HG03378 (cell line): ENCODE results near the gene ADAM19.

Experiments
- ATAC-seq: cut with Tn5 transposase; IDR thresholded peaks from one replicate; pipeline ENCODE4 v1.9.1; 2021; ENCODE audit warnings: mild to moderate bottlenecking, moderate library complexity; ENCODE audit not compliant: unreplicated experiment

ADAM19 gene

DNA sequence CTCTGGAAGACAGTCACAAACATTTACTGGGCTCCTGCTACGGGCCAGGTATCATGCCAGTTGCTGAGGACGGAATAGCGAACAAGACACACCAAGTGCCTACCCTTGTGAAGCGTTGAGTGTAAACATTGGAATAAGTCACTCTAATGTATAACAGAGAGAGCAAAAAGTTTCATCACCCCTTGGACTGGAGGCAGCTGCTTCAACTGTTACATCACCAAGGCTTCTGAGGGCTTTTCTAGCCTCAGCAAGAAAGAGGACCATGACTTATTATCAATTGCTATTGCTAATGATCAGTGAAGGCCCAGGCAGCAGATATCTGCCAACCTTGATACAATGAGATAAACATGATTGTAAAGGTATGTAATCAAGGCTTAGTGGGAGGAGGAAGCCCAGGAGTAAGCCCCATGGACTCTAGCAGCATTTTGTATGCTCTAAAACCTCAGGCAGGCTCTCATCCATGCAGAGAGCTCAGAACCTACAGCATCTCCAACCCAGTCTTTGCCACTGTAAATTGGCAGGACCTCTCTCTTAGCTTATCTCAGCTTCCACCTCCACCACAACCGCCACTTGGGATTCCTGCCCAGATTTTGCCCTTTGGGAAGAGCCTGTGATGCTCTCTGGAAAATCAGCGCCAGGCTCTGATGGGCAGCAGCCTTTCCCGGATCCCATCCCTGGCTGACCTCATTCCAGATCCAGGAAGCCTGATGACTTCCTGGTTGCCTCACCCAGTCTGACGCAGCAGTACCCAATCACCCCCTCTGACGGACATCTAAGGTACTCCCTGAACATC is 54.5 kb downstream of the ADAM19 start:
- no peak for ATAC-seq

- ATAC-seq = no peak
Measured at GRCh38 chr5:157519579-157520253, 55.9 kb downstream of the ADAM19 start.

- no peak for ATAC-seq
Measured at GRCh38 chr5:157518963-157519362, 56.6 kb downstream of the ADAM19 start.

DNA sequence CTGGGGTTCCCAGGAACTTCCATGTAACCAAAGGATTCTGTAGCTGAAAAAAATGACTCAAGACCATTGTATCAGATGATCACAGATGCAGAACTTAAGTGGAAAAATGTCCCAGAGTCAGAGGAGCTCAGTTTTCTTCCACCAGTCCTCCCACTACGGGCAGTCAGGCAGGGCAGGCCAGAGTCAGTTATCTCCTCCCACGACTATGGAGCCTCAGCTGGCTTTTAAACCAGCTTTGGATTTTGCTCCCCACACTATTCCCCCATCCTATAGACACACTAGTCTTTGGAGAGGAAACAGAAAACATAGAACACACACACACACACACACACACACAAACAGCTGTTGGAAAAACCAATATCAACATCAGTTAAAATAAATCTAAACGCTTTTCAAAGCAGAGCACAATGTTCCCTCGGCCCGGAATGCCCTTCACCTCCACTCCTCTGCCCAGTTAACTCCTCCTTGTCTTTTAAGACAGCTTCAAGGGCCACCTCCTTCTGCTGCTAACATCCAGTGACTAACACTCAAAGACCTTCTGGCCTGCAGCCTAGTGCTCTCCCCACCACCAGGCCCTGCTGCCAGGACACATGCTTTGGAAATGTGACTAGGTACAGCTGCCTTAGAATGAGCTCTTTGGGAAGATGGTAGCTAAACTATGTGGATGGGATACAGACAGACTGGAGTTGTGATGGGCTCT is 58.8 kb downstream of the ADAM19 start:
- no peak for ATAC-seq

DNA sequence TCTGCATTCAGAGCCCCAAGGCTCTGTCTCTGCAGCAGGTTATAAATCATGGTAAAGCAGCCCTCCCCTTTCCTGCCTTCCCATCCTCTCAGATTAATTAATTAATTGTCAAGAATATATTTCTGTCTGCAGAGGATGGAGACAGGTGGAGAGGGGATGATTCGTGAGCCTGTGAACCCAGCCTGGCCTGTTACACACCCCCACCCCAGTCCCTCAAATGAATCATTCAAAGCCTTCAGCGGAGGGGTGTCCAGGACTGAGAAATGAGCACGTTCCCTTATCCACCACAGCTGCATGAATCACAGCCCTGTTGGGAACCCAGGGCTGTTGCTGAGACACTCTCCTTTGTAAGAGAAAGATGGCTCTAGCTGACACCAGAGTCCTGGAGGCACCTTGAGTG is 59.6 kb downstream of the ADAM19 start:
- ATAC-seq = no peak

DNA sequence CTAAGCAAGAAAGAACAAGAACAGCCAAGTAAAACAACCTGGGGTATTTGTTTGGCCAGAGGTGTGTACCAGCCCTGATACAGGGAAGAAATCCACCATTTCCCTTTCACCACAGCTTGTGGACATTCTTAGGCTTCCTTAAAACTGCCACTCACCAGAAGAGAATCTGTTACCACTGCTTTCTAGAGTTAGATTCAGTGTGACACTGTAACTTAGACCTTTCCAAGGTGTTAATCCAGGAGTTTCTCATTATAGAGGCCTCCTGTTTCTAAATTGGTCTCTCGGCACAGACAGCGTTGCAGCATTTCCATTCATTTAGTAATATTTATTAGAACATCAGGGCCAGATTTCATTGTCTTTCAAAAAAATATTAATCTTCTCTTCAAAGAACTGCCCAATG is 60.6 kb downstream of the ADAM19 start:
- ATAC-seq = no peak

GRCh38 chr5:157513182-157513581 is 62.4 kb downstream of the ADAM19 start:
- no peak for ATAC-seq

DNA sequence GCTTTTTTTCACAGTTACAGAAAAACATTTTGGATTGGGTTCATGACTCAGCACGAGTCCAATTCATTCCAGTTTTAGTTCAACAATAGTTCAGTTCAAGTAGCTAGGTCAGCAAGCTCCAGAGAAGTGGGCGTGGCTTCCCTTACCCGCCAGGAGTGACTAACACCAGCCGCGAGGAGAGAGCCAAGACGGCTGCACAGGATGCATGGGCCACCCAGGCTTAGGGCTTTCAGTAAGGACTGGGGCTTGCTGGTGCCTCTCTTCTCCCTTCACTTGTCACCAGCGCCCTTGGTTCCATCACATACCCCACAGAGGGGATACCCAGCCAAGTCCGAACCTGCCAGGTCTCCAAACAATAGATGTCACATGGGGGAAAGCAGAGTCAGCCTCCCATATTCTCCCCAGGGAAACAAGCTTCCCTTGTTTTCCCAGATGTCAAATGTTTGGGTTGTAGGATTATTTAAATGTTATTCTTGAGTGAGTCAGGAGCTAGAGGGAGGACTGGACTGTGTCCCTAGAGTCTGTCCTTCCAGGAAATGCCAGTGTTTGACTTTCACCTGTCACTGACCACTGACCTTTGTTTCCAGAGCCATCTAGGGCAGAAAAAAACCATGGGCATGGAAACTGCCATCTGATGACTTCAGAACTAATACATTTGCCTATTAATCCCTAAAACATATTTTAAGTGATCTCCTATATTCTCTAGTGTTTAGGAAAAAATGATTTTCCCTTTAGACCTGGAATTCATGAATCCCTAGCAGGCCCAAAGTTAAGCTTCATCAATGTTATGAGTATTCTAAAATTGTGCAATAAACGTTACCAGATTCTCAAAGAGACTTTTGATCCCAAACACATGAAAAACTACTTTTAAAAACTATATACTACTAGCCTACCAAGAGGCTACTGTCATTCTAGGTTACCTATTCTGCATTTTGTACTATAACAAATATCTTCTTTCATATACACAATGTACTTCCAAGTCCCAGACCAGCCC is 63.6 kb downstream of the ADAM19 start:
- ATAC-seq = no peak

GRCh38 chr5:157510682-157511081 is 64.9 kb downstream of the ADAM19 start:
- ATAC-seq = no peak

- no peak for ATAC-seq
Measured at GRCh38 chr5:157509587-157509986, 66.0 kb downstream of the ADAM19 start.

DNA sequence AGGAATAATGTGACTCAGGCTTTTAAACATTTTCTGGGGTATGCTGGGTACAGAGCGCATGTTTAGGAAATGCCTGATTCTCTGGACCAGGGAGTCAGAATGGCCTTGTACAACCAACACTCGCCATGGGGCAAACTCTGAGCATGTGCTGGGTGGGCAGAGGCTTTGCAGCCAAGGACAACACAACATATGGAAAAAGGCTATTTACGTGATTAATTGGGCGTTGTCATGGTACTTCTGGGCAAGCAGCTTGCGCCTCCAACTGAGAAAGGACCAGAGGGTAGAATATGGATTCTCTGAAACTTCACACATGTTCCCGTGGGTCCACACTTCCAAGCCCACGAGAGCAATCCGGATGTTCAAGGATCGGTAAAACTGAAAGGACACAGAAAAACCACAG is 66.5 kb downstream of the ADAM19 start:
- ATAC-seq = no peak

DNA sequence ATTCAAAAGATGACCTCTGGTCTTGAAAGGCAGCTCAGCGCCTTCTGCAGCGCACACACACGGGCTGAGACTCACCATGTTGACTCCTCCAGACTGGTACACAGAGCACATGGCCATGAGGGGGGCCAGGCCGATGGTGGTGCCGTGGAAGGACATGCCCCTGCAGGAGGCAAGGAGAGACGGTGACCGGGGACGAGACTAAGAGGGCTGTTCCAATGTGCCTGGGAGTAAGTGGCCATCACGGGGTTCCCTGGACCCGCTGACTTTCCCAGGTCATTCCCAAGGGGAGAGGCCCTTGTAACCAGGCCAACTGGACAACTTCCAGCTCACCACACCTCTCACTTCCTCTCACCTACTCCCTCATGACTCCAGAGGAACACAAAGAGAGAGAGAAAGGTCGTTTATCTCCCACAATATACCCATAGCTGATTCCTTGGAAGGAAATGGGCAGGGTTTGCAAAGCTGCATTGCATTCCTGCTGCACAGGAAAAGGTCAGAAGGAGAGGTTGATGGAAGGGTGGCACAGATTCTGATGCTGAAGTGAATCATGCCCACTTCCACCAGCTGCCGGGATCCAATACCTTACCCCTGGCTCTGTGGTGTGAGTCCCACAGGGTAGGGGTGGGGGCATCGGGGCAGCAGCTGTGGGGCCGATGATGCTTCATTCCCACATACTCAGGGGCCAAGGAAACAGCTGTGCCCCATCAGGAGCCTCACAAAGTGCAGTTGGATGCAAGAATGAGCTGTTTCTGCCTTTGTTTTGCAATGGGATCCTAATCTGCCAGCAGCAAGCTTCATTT is 68.4 kb downstream of the ADAM19 start:
- ATAC-seq = no peak

GRCh38 chr5:157506066-157506590 is 69.4 kb downstream of the ADAM19 start:
- ATAC-seq = no peak

GRCh38 chr5:157505496-157505895 is 70.1 kb downstream of the ADAM19 start:
- ATAC-seq = no peak

- no peak for ATAC-seq
Measured at GRCh38 chr5:157504053-157504452, 71.5 kb downstream of the ADAM19 start.

DNA sequence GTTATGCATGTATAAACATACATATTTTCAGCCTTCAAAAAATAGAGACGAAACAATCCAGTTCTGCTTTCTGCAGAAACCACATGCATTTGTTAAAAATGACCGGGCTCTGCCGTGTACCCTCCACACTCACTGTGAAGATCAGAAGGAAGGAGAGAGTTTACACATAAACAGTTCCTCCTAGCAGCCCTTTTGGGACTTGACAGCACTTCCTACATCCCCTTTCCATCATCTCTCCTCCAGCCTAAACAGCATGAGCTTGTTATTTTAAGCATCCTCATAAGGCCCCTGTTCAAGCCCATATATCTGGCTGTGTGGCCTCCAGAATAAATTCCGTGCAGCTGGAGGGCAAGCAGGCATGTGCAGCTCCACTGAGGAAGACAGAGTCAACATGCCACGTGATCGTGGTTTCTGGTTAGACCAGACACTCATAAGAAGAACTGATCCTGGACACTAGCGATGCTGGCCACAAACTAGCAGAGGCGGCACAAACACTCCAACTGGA is 73.4 kb downstream of the ADAM19 start:
- peak; percentile 82 for ATAC-seq

- no peak for ATAC-seq
Measured at GRCh38 chr5:157497875-157498611, 77.5 kb downstream of the ADAM19 start.

- no peak for ATAC-seq
Measured at GRCh38 chr5:157496864-157497263, 78.7 kb downstream of the ADAM19 start.
